GM12875 (cell line): ENCODE data around the gene ZNF529.

Experiments used
- H3K4me3 ChIP-seq: one replicate; pipeline ENCODE4 v1.5.1; 2011; ENCODE audit warnings: low read depth, low read length, control low read depth
- CTCF ChIP-seq: IDR thresholded peaks from 2 replicates; pipeline ENCODE4 v1.5.1; 2011; ENCODE audit warnings: low read depth, mild to moderate bottlenecking, control low read depth, inconsistent platforms, low read length, moderate library complexity, borderline replicate concordance; ENCODE audit not compliant: insufficient read depth

The ZNF529 gene

GRCh38 chr19:36528921-36529518 is 44.1 kb downstream of the ZNF529 start:
- peak overlapping the region; percentile 57 for H3K4me3 ChIP-seq
- no peak for TF ChIP-seq CTCF

DNA sequence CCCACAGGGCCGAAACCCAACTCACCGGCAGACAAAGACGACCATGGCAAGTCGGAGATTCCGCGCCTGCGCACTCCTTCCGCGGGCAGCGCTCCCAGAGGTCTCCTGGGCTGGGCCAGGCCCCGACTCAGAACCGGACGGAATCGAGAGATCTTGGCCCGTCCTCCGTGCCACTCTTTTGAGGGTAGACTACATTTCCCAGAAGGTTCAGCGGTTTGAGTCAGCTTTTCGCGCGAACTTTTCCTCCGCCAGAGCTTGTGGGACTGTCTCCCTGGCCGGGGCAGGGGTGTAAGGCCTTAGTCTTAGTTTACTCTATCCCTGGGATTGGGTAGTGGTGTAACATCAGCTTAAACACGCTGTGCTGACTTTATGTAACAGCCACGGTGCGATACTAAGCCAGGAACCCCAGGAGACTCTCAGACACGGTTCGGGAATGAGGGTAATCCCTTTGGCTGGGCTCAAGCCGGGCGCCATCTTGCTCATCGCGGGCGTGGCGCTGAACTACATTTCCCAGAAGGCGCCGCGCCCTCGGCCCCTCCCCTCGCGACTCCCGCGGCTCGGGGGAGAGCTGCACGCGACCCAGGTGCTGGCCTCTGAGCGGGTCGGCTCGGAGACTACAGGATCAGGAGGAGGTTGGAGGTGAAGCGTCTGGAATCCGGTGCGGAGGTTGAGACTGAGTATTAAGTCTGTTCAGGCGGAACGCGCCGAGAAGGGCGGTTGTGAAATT is 44.7 kb downstream of the ZNF529 start, which contains the start of gene ZNF260:
TSS of gene ZNF260 (minus strand) at position 78 of the 727 bp plus-strand sequence. CDS start 13,033 bp downstream, outside the sequence.
- TF ChIP-seq CTCF = 0 out of 2 replicates have a peak, but pooled peaks have one; percentile 8
- peak within 1 kb of the TSS; percentile 57 for H3K4me3 ChIP-seq

DNA sequence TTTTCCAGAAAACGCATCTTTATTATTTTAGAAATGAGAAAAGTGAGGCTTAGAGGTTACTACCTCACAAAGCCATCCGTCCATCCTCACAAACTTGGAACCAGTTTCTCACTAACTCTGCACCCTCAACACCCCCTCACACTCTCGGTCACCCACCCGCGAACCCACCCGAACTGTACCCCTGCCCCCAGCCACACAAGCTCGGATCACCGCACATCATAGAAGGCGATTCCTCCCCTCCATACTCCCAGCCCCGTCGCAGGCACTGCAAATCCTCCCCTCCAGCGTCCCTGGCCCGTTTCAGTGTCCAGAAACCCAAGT is 45.3 kb downstream of the ZNF529 start:
- peak overlapping the region; percentile 57 for H3K4me3 ChIP-seq
- no peak for TF ChIP-seq CTCF

GRCh38 chr19:36527341-36527740 is 45.8 kb downstream of the ZNF529 start:
- TF ChIP-seq CTCF = no peak
- peak overlapping the region; percentile 57 for H3K4me3 ChIP-seq

DNA sequence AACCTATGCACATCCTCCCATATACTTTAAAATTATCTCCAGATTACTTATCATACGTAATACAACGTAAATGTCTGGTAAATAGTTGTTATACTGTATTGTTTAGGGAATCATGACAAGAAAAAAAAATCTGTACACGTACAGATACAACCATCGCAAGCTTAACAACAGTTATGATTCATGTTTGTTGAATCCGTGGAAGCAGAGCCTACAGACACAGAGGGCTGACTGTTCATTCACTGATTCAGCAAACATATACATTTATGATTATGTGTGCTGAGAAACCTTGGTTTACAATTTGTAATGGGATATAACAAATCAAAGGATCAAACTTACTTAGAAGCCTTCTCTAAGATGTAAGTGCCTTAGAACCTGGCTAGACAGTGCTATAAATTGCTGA is 46.5 kb downstream of the ZNF529 start:
- TF ChIP-seq CTCF = no peak
- H3K4me3 ChIP-seq = no peak overlapping the region

DNA sequence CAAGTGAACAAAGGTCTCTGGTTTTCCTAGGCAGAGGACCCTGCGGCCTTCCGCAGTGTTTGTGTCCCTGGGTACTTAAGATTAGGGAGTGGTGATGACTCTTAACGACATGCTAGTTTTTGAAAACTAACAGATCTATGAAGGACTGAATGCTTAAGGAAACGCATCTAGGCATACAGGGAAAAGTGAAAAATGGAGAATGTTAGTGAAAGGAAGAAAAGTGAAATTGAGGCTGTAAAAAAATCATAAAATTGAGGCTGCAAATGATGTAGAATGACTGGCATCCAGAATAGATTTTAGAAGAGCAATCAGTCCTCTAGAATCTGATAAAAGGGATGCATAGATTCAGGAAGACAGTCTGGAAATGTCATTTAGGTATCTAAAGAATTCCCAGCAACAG is 48.5 kb downstream of the ZNF529 start:
- H3K4me3 ChIP-seq = no peak overlapping the region
- no peak for TF ChIP-seq CTCF
